ENCODE measurements around the gene NT5DC1. TPM values are rescaled to one million over a fixed set of nuclear protein-coding genes. Genes with fewer than 3 reads are reported as not detected.
A peak's percentile ranks its signal among the peaks of the same experiment; 100 is the strongest.

The NT5DC1 gene
- total and polyA plus RNA-seq, 10 of the 15 experiments (the other 5 are each of a cell fraction or from before 2014, with no cell fraction given), result 40.8 to 140 (median 66.8) TPM

DNA sequence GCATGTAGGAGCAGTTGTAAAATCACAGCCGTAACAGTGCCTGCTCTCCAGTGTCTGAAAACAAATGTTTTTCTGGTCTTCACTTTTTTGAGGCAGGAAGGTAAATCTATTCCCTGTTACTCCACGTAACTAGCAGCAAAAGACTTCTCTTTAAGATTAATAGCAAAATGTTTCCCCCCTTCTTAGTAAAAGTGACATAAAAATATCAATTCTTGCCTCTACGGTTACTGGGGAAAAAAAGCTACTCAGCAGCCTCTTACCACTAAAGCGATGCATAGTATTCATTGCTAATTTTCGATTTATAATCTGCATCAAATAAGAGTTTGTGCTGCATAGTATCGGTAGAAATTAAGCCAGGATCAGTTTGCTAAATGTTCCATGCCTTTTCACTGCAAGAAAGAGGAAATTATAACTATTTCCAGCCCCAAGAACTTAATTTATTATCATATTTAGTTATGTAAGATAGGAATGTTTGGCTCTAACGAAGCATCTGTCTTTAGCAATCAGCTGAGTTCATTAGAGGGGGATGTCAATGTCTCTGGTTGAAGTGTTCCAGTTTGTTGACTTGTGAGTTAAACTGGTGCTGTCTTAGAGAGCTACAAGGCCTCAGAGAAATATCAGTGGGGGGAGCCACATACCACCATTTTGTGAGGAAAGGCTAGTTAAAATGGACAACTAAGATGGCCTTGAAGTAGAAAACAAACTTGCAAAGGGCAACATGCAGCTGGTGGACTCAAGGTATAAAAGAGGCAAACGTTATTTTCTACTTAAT lies 179.7 kb downstream of the NT5DC1 start:
- POLR2A ChIA-PET, result interaction anchor here (0.6 to 2.3 kb wide), 11 partner anchors 8 to 401 kb away, joined by 3 to 9 read pairs (median 3); partner anchors contain the start of genes KPNA5, RWDD1 and TSPYL4
- peak overlapping the region; percentile 86 for H3K4me3 ChIP-seq
- CTCF ChIA-PET, result interaction anchor here (0.6 to 5.4 kb wide), 18 partner anchors 7 to 365 kb away, joined by 3 to 76 read pairs (median 4); no protein-coding TSS in a partner anchor
- SMC1A ChIA-PET (ENCODE audit: uncharacterized antibody, unreplicated experiment), result interaction anchor here (0.9 to 3.9 kb wide), 15 partner anchors 7 to 293 kb away, joined by 3 to 23 read pairs (median 3); partner anchors contain the start of gene RWDD1
- H3K36me3 ChIP-seq (ENCODE audit: control insufficient read depth in 2 of 2, insufficient read depth in 2 of 2, low read length in 1 of 2), result no peaks in the 10 kb centered on the region
- 18% methylated on average over 8 of the region's 8 CpGs for WGBS (ENCODE audit: insufficient coverage, insufficient replicate concordance, low lambda C conversion rate, missing lambda C conversion rate)
- no peak for DNase-seq (ENCODE audit: low read depth, low spot score)
- ATAC-seq, result no peak
- H3K27me3 ChIP-seq (replicated peaks in 1 of 2; ENCODE audit: control insufficient read depth in 2 of 2, insufficient read depth in 2 of 2, low read length in 1 of 2), result no peaks in the 10 kb centered on the region
- peaks cover 7% of the 10 kb centered on the region; the same call in 1 of the 2 replicates for H4K20me1 ChIP-seq (ENCODE audit: control insufficient read depth, insufficient read depth)
- peak overlapping the region; percentile 73 for H3K4me2 ChIP-seq (ENCODE audit: control insufficient read depth, insufficient read depth)
- no peaks in the 10 kb centered on the region for H3K4me1 ChIP-seq (ENCODE audit: control insufficient read depth, insufficient read depth, low read length)
- peak; percentile 7 for FAIRE-seq
- peak overlapping the region; percentile 97 for H2AFZ ChIP-seq (ENCODE audit: control insufficient read depth, low read depth, low read length)
- H3K27ac ChIP-seq (ENCODE audit: control insufficient read depth, insufficient read depth), result peak overlapping the region; percentile 96
- H3K9ac ChIP-seq (ENCODE audit: control insufficient read depth, insufficient read depth, low read length), result peak overlapping the region; percentile 87
- peak; percentile 93 for TF ChIP-seq YY1 (IDR thresholded peaks at IDR 0.05; ENCODE audit: low read depth, low read length)
- no peak for TF ChIP-seq NR2C2 (IDR thresholded peaks at IDR 0.05; ENCODE audit: borderline replicate concordance, control insufficient read depth, insufficient read length, low read depth)
- peaks cover 49% of the 10 kb centered on the region for H3K79me2 ChIP-seq (ENCODE audit: control insufficient read depth, insufficient read depth, low read length)
- H3K9me3 ChIP-seq (replicated peaks; ENCODE audit: control insufficient read depth, insufficient read depth, low read length), result no peaks in the 10 kb centered on the region; the same call in 2 of the 3 replicates
- intact Hi-C loops (cut with micrococcal nuclease; ENCODE audit: unreplicated experiment), result no loop called here
- RAD21 ChIA-PET (ENCODE audit: unreplicated experiment), result interaction anchor here (0.6 to 3.1 kb wide), 10 partner anchors 9 to 371 kb away, joined by 3 to 17 read pairs (median 4); partner anchors contain the start of genes RWDD1 and TSPYL4
- TSS peak; percentile 80 for BruUV-seq (replicated peaks)
- in situ Hi-C loops (cut with MboI), result no loop called here

DNA sequence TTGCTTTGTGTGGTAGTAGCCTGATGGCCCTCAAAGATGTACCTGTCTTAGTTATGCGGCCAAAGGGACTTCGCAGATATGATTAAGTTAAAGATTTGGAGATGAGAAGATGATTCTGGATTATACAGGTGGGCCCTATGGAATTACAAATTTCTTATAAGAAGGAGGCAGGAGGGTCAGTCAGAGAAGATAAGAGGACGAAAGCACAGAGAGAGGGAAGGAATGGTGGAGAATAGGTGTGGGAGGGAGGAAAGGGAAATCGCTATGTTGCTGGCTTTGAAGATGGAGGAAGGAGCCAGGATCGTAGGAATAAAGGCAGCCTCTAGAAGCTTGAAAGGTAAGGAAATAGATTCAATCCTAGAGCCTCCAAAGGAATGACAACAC lies 180.3 kb downstream of the NT5DC1 start:
- no peak for FAIRE-seq
- peak overlapping the region; percentile 73 for H3K4me2 ChIP-seq (ENCODE audit: control insufficient read depth, insufficient read depth)
- POLR2A ChIA-PET, result interaction anchor here (0.6 to 1.2 kb wide), 6 partner anchors 8 to 297 kb away, joined by 3 to 4 read pairs (median 3); partner anchors contain the start of gene RWDD1
- CTCF ChIA-PET, result interaction anchor here (0.8 to 5.4 kb wide), 14 partner anchors 10 to 364 kb away, joined by 3 to 76 read pairs (median 4); no protein-coding TSS in a partner anchor
- intact Hi-C loops (cut with micrococcal nuclease; ENCODE audit: unreplicated experiment) (no loop called here), in situ Hi-C loops (cut with MboI) (no loop called here)
- H3K79me2 ChIP-seq (ENCODE audit: control insufficient read depth, insufficient read depth, low read length), result peaks cover 46% of the 10 kb centered on the region
- peak overlapping the region; percentile 86; the same call in 1 of the 2 replicates for H3K4me3 ChIP-seq
- RAD21 ChIA-PET (ENCODE audit: unreplicated experiment), result interaction anchor here (0.5 to 3.1 kb wide), 6 partner anchors 8 to 372 kb away, joined by 3 to 17 read pairs (median 4); no protein-coding TSS in a partner anchor
- no peak for TF ChIP-seq ATF7 (IDR thresholded peaks at IDR 0.05; ENCODE audit: low read depth)
- no peak for TF ChIP-seq KDM1A (IDR thresholded peaks at IDR 0.05; ENCODE audit: borderline replicate concordance)
- TF ChIP-seq NFYB (IDR thresholded peaks at IDR 0.05; ENCODE audit: insufficient read depth, low read depth, low read length), result no peak
- no peak for TF ChIP-seq BCL11A (IDR thresholded peaks at IDR 0.05; ENCODE audit: low read depth, low read length)
- no peak for TF ChIP-seq NRF1 (conservative IDR thresholded peaks at IDR 0.05; ENCODE audit: low read depth, low read length)
- no peak for TF ChIP-seq SIX5 (IDR thresholded peaks at IDR 0.05; ENCODE audit: low read depth, low read length, severe bottlenecking)
- no peak for TF ChIP-seq EP300 (IDR thresholded peaks at IDR 0.05; ENCODE audit: borderline replicate concordance in 1 of 2, control insufficient read depth in 1 of 2, low read depth in 2 of 2, low read length in 2 of 2)
- TF ChIP-seq PML (IDR thresholded peaks at IDR 0.05; ENCODE audit: low read length), result no peak
- H3K27ac ChIP-seq (ENCODE audit: control insufficient read depth, insufficient read depth), result no peak overlapping the region
- no peak for DNase-seq (ENCODE audit: low read depth, low spot score)
- ATAC-seq, result no peak
- no peaks in the 10 kb centered on the region for H3K4me1 ChIP-seq (ENCODE audit: control insufficient read depth, insufficient read depth, low read length)
- SMC1A ChIA-PET (ENCODE audit: uncharacterized antibody, unreplicated experiment), result interaction anchor here (0.9 to 3.9 kb wide), 8 partner anchors 9 to 252 kb away, joined by 3 to 23 read pairs (median 3); no protein-coding TSS in a partner anchor
- no peaks in the 10 kb centered on the region for H3K36me3 ChIP-seq (ENCODE audit: control insufficient read depth in 2 of 2, insufficient read depth in 2 of 2, low read length in 1 of 2)
- no peaks in the 10 kb centered on the region; the same call in 2 of the 3 replicates for H3K9me3 ChIP-seq (replicated peaks; ENCODE audit: control insufficient read depth, insufficient read depth, low read length)
- peak overlapping the region; percentile 97 for H2AFZ ChIP-seq (ENCODE audit: control insufficient read depth, low read depth, low read length)
- BruUV-seq (replicated peaks), result no TSS peak
- no peaks in the 10 kb centered on the region for H3K27me3 ChIP-seq (replicated peaks in 1 of 2; ENCODE audit: control insufficient read depth in 2 of 2, insufficient read depth in 2 of 2, low read length in 1 of 2)
- peak overlapping the region; percentile 87; the same call in 1 of the 2 replicates for H3K9ac ChIP-seq (ENCODE audit: control insufficient read depth, insufficient read depth, low read length)
- 92% methylated on average over 5 of the region's 5 CpGs for WGBS (ENCODE audit: insufficient coverage, insufficient replicate concordance, low lambda C conversion rate, missing lambda C conversion rate)
- peaks cover 7% of the 10 kb centered on the region; the same call in 1 of the 2 replicates for H4K20me1 ChIP-seq (ENCODE audit: control insufficient read depth, insufficient read depth)

Measured in GM12878 (cell line).